Measurements from ENCODE around the gene POLR2E.

GRCh38 chr19:1122021-1122971 lies 27.1 kb upstream of the POLR2E start:
- TF ChIP-seq POLR2A (IDR thresholded peaks at IDR 0.05) (no peak), CTCF (IDR thresholded peaks at IDR 0.05) (no peak)
